Kidney (tissue), 14 donors: Measurements from ENCODE around the gene ULK4. TPM values are rescaled to one million over a fixed set of nuclear protein-coding genes. Genes with fewer than 3 reads are reported as not detected.

Experiments
- DNase-seq, 5 donors: peaks; one replicate each; pipeline ENCODE4 v3.0.0-alpha.2; 2013 to 2020
- FAIRE-seq: peaks from 2 replicates; lab custom pipeline; 2012; peaks lifted over from hg19 to GRCh38; lab: Jason Lieb, UNC
- H3K27ac ChIP-seq, 2 donors: one replicate each; pipeline ENCODE4 v1.7.0; 2013; ENCODE audit warnings: low read depth in 2 of 2, low read length in 2 of 2, inconsistent platforms in 1 of 2
- H3K27me3 ChIP-seq: one replicate; pipeline ENCODE4 v1.7.1; 2013; ENCODE audit warnings: low read length, inconsistent platforms; ENCODE audit not compliant: control insufficient read depth, insufficient read depth
- H3K36me3 ChIP-seq, 3 donors: one replicate each; pipeline versions ENCODE4 v1.7.0 to v1.7.1; 2013; ENCODE audit warnings: low read length in 3 of 3, control low read depth in 1 of 3, inconsistent platforms in 1 of 3; ENCODE audit not compliant: insufficient read depth in 3 of 3, control insufficient read depth in 2 of 3
- H3K4me1 ChIP-seq, 3 donors: one replicate each; pipeline versions ENCODE4 v1.7.0 to v1.7.1; 2013; ENCODE audit warnings: low read length in 3 of 3, inconsistent platforms in 1 of 3, low read depth in 1 of 3; ENCODE audit not compliant: control insufficient read depth in 2 of 3, insufficient read depth in 2 of 3
- H3K4me3 ChIP-seq, 3 donors: one replicate each; pipeline versions ENCODE4 v1.7.0 to v1.8.1; 2013; ENCODE audit warnings: low read length in 3 of 3, control low read depth in 1 of 3, inconsistent platforms in 1 of 3
- H3K9ac ChIP-seq, 3 donors: one replicate each; pipeline versions ENCODE4 v1.7.0 to v1.7.1; 2013; ENCODE audit warnings: low read length in 3 of 3, control low read depth in 1 of 3, inconsistent platforms in 1 of 3
- H3K9me3 ChIP-seq, 3 donors: one replicate each; pipeline versions ENCODE4 v1.7.0 to v1.7.1; 2013; ENCODE audit warnings: low read length in 3 of 3, control low read depth in 1 of 3, inconsistent platforms in 1 of 3; ENCODE audit not compliant: control insufficient read depth in 2 of 3, insufficient read depth in 1 of 3
- CTCF ChIP-seq: IDR thresholded peaks from 3 replicates; pipeline ENCODE4 v1.5.1; 2012; ENCODE audit warnings: mild to moderate bottlenecking, moderate library complexity, borderline replicate concordance; ENCODE audit not compliant: insufficient read depth; ENCODE audit errors: extremely low read depth
- intact Hi-C: fragments of 100-400 bp; cut with DNase I; formaldehyde crosslinking; loops from one replicate; pipeline ENCODE4 v1.11.1; 2022
- polyA plus RNA-seq: library from polyadenylated mRNA; stranded (reverse); fragments of 350-450 nt; fragmentation: Illumina TruSeq; extraction: RNeasy Lipid Tissue Mini Kit (QIAGEN cat#74804); gene quantifications from one replicate; pipeline ENCODE4 v1.2.3, GENCODE V29; 2014; ENCODE audit warnings: low read depth, low replicate concordance; ENCODE audit not compliant: insufficient read depth
- total RNA-seq: library from RNA; stranded (reverse); fragmentation: NEBNext Ultra II Directional; extraction: Animal tissue kit (Norgen Biotek cat#: 25700); gene quantifications from one replicate; pipeline ENCODE4 v1.2.1, GENCODE V29; 2021
- donor health status: control.
- donor health status: control.
- donor health status: control.
- donor health status: control.
- donor health status: control.
- donor health status: DM: yes; HTN: yes; CAD: no.
- donor health status: Normal renal cell carcinoma (clear cell type).

ULK4 gene
- total and polyA plus RNA-seq, 2 donors from 2014 or later, result 4.6 to 20.5 TPM

DNA sequence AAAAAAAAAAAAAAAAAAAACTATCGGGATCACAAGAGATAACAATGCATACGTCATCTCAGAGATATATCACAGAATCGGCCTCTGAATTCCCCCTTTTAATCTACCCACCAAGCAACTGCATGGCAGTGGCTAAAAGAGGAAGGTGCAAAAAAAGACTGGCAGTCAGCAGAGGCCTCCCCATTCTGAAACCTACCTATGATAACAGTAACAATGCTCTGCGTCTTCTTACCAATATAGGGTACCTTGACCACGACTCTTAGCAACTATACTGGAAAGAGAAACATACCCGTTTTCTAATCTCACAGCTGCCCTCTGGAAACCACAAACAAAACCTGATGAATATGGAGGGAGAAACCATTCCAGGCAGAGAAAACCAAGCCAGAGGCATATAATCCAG, 106.9 kb downstream of the ULK4 start:
- no peak for FAIRE-seq

DNA sequence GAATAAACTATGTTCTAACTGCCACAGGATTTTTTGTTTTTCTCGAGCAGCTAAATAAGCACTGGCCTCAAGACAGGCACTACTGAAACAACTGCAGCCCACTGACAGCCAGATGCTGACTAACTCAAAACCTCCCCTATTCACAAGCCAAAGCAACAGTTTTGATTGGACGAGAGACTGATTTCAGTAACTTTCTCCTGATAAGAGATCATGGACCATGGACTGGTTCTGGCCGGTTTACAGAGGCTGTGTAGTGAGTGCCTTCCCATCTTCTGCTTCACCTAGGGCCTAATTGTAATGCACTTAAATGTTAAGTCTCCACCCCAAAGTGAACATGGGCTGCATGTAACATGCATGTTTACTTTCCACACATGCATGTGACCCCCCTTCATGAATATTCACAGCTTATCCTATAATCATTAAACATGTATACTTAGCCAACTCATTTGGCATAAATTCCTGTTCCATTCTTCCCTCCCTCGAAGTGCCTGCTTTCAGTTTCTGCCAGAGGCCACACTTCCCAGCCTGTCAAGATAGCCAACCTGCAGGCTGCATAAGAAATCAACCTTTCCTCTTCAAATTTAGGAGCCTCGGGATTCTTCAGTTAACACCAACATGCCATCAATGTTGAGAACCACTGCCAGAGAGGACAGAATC, 108.2 kb downstream of the ULK4 start:
- H3K36me3 ChIP-seq, result no peaks in the 10 kb centered on the region
- FAIRE-seq (no peak), DNase-seq (peak in 1 of 5 donors; percentile 3)
- no peak overlapping the region for H3K27ac ChIP-seq
- no peak for TF ChIP-seq CTCF
- no peaks in the 10 kb centered on the region for H3K9me3 ChIP-seq
- H3K4me3 ChIP-seq, result no peak overlapping the region
- intact Hi-C loops, result no loop called here
- H3K4me1 ChIP-seq, result no peaks in the 10 kb centered on the region
- H3K27me3 ChIP-seq, result no peaks in the 10 kb centered on the region
- no peak overlapping the region for H3K9ac ChIP-seq

More for the DNA sequence above, 106.9 kb downstream of the ULK4 start:
- H3K9me3 ChIP-seq, result no peaks in the 10 kb centered on the region
- intact Hi-C loops, result no loop called here
- no peak for TF ChIP-seq CTCF
- H3K36me3 ChIP-seq, result no peaks in the 10 kb centered on the region
- no peak for DNase-seq
- H3K4me1 ChIP-seq, result no peaks in the 10 kb centered on the region
- no peak overlapping the region for H3K27ac ChIP-seq
- H3K27me3 ChIP-seq, result no peaks in the 10 kb centered on the region
- H3K9ac ChIP-seq, result no peak overlapping the region
- no peak overlapping the region for H3K4me3 ChIP-seq

GRCh38 chr3:41848753-41849574, 112.9 kb downstream of the ULK4 start:
- no peak for FAIRE-seq
- H3K4me1 ChIP-seq, result no peaks in the 10 kb centered on the region
- intact Hi-C loops, result no loop called here
- no peak overlapping the region for H3K4me3 ChIP-seq
- H3K9me3 ChIP-seq, result no peaks in the 10 kb centered on the region
- H3K9ac ChIP-seq, result no peak overlapping the region
- H3K27ac ChIP-seq, result no peak overlapping the region
- H3K36me3 ChIP-seq, result no peaks in the 10 kb centered on the region
- TF ChIP-seq CTCF, result no peak
- H3K27me3 ChIP-seq, result no peaks in the 10 kb centered on the region
- DNase-seq, result peak in 1 of 5 donors; percentile 1
